Spleen (tissue), 11 donors: ENCODE results near the gene LPAR5. TPM values are rescaled to one million over a fixed set of nuclear protein-coding genes. Genes with fewer than 3 reads are reported as not detected.

Source experiments
- DNase-seq: peaks from one replicate; pipeline ENCODE4 v3.0.0-alpha.2; 2020
- H3K27ac ChIP-seq, 8 donors: fragments of 200-600 bp; sonication (generic) in 7 of 8; 1 replicate in 4 of 8; 2 replicates in 4 of 8; pipeline versions ENCODE4 v1.5.0 to v1.8.0; 2016 to 2021; ENCODE audit warnings: inconsistent platforms in 4 of 8, mild to moderate bottlenecking in 4 of 8, moderate library complexity in 1 of 8
- H3K27me3 ChIP-seq, 7 donors: fragments of 200-600 bp; sonication (generic) in 6 of 7; replicated peaks in 1 of 7; 1 replicate in 4 of 7; 2 replicates in 3 of 7; pipeline versions ENCODE4 v1.5.0 to v1.8.0; 2016 to 2021; ENCODE audit warnings: inconsistent platforms in 3 of 7, mild to moderate bottlenecking in 1 of 7
- H3K36me3 ChIP-seq, 6 donors: fragments of 200-600 bp; sonication (generic) in 5 of 6; 1 replicate in 4 of 6; 2 replicates in 2 of 6; pipeline versions ENCODE4 v1.5.0 to v1.8.0; 2016 to 2021; ENCODE audit warnings: inconsistent platforms in 2 of 6
- H3K4me1 ChIP-seq, 6 donors: fragments of 200-600 bp; sonication (generic) in 5 of 6; 1 replicate in 3 of 6; 2 replicates in 3 of 6; pipeline versions ENCODE4 v1.5.0 to v1.8.0; 2016 to 2021; ENCODE audit warnings: inconsistent platforms in 3 of 6
- H3K4me3 ChIP-seq, 8 donors: fragments of 200-600 bp; sonication (generic) in 7 of 8; 1 replicate in 4 of 8; 2 replicates in 4 of 8; pipeline versions ENCODE4 v1.5.0 to v1.8.0; 2016 to 2021; ENCODE audit warnings: inconsistent platforms in 4 of 8, mild to moderate bottlenecking in 4 of 8, moderate library complexity in 2 of 8
- H3K9me3 ChIP-seq, 8 donors: fragments of 200-600 bp; sonication (generic) in 7 of 8; 1 replicate in 4 of 8; 2 replicates in 4 of 8; pipeline versions ENCODE4 v1.5.0 to v1.8.0; 2016 to 2021; ENCODE audit warnings: inconsistent platforms in 4 of 8
- POLR2A ChIP-seq, 3 donors: fragments of 450-650 bp; IDR thresholded peaks; one replicate each; pipeline ENCODE4 v1.5.1; 2017; ENCODE audit warnings: antibody characterized with exemption in 3 of 3, mild to moderate bottlenecking in 1 of 3
- POLR2AphosphoS5 ChIP-seq, 3 donors: sonication (generic); formaldehyde crosslinking; IDR thresholded peaks; one replicate each; pipeline ENCODE4 v1.5.1; 2017; ENCODE audit warnings: antibody characterized with exemption in 3 of 3
- WGBS, 5 donors: extraction: QIAGEN DNeasy Blood & Tissue Kit in 3 of 5; methylation state at CpG; one replicate each; pipeline versions ENCODE4 v1.1.5 to v1.1.7; 2013 to 2018; 5-methylcytosine and 5-hydroxymethylcytosine counted together
- intact Hi-C: fragments of 100-400 bp; cut with DNase I; formaldehyde crosslinking; loops from one replicate; pipeline ENCODE4 v1.15.0; 2023; ENCODE audit warnings: low total_unique reads
- polyA plus RNA-seq, 3 donors: library from polyadenylated mRNA; stranded (reverse); fragments of 200-250 nt; gene quantifications; one replicate each; pipeline ENCODE4 v1.2.1, GENCODE V29; 2013
- total RNA-seq, 7 donors: library from RNA; depleted of rRNA in 3 of 7; stranded (reverse); fragments of >200 nt in 3 of 7; fragmentation: NEBNext Ultra II Directional in 4 of 7; extraction: Animal tissue kit (Norgen Biotek cat#: 25700) in 4 of 7; gene quantifications; one replicate each; pipeline versions ENCODE4 v1.1.0 to v1.2.1, GENCODE V29; 2016 to 2021
- TF ChIP-seq, protein P1 (sequence below), 11 experiments: fragments of 200-600 bp in 7 of 11; fragments of 450-650 bp in 4 of 11; sonication (generic) in 4 of 11; IDR thresholded peaks in 8 of 11; conservative IDR thresholded peaks in 3 of 11; 1 replicate in 7 of 11; 2 replicates in 4 of 11; pipeline versions ENCODE4 v1.4.0 to v1.8.0; 2016 to 2021; ENCODE audit warnings: antibody characterized with exemption in 11 of 11, inconsistent platforms in 4 of 11, mild to moderate bottlenecking in 1 of 11
- donor health status: healthy with polysubstance abuse.
- donor health status: DM: no; HTN: no; CAD: no; lungs with moderate emphysema.
- donor health status: DM: no; HTN: no; CAD: no.
- donor health status: Bipolar disorder and iron deficiency.
- donor health status: healthy.
- donor health status: DM: no; HTN: no; CAD: no.
- donor health status: DM: yes; HTN: yes; CAD: no.

LPAR5 gene
- total and polyA plus RNA-seq, 10 donors, result 10.9 to 26.6 (median 16.0) TPM

DNA sequence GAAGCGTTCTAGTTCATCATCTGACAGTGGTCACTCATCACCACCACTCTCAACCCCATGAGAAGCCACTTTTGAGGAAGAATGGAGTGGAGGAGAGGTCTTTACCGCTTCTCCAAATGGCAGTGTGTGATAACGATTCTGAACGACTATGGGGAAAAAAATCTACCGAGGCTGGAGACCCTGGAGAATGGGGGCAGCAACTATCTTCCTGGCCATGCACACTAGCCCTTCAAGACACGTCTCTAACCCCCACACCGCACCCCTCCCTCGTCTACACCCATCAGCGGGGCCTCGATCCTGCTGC lies 26.8 kb upstream of the LPAR5 start:
- H3K27ac ChIP-seq, result peak overlapping the region; percentile 75 to 93 (median 82)
- H3K9me3 ChIP-seq, result no peaks in the 10 kb centered on the region
- no peak for DNase-seq
- no peaks in the 10 kb centered on the region for H3K27me3 ChIP-seq
- TF ChIP-seq POLR2AphosphoS5 (IDR thresholded peaks at IDR 0.05) (no peak), POLR2A (IDR thresholded peaks at IDR 0.05) (no peak)
- TF ChIP-seq, protein P1, sequence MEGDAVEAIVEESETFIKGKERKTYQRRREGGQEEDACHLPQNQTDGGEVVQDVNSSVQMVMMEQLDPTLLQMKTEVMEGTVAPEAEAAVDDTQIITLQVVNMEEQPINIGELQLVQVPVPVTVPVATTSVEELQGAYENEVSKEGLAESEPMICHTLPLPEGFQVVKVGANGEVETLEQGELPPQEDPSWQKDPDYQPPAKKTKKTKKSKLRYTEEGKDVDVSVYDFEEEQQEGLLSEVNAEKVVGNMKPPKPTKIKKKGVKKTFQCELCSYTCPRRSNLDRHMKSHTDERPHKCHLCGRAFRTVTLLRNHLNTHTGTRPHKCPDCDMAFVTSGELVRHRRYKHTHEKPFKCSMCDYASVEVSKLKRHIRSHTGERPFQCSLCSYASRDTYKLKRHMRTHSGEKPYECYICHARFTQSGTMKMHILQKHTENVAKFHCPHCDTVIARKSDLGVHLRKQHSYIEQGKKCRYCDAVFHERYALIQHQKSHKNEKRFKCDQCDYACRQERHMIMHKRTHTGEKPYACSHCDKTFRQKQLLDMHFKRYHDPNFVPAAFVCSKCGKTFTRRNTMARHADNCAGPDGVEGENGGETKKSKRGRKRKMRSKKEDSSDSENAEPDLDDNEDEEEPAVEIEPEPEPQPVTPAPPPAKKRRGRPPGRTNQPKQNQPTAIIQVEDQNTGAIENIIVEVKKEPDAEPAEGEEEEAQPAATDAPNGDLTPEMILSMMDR (IDR thresholded peaks at IDR 0.05 in 8 of 11, conservative IDR thresholded peaks at IDR 0.05 in 3 of 11), result no peak
- WGBS, 5 donors, result 1 to 2% (median 2%) methylated on average over 10 of the region's 10 CpGs
- H3K4me1 ChIP-seq, result peaks cover 12 to 84% (median 27%) of the 10 kb centered on the region in 6 donors
- H3K36me3 ChIP-seq, result peaks cover 0 to 47% (median 25%) of the 10 kb centered on the region in 6 donors
- intact Hi-C loops, result no loop called here
- H3K4me3 ChIP-seq, result peak overlapping the region; percentile 65 to 94 (median 78)

DNA sequence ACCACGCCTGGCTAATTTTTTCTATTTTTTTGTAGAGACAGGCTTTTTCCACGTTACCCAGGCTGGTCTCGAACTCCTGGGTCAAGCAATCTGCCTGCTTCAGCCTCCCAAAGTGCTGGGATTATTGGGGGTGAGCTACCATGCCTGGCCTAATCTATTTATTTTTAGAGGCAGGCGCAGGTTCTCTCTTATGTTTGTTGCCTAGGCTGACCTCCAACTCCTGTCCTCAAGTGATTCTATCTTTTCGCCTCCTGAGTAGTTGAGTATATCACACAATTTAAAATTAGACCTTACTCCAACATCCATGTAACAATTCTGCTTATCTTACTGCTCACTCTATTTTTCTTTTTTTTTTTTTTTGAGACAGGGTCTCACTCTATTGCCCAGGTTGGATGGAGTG lies 18.2 kb upstream of the LPAR5 start:
- WGBS, 5 donors, result 88 to 97% (median 95%) methylated on average over 5 of the region's 5 CpGs
- intact Hi-C loops, result no loop called here
- TF ChIP-seq, protein P1 (IDR thresholded peaks at IDR 0.05 in 8 of 11, conservative IDR thresholded peaks at IDR 0.05 in 3 of 11), result no peak
- TF ChIP-seq POLR2A (IDR thresholded peaks at IDR 0.05), result no peak
- TF ChIP-seq POLR2AphosphoS5 (IDR thresholded peaks at IDR 0.05), result no peak
- Histone ChIP-seq H3K4me3 (no peak overlapping the region), H3K9me3 (no peaks in the 10 kb centered on the region), H3K36me3 (peaks cover 3 to 100% (median 86%) of the 10 kb centered on the region in 6 donors), H3K27ac (no peak overlapping the region), H3K27me3 (no peaks in the 10 kb centered on the region), H3K4me1 (peaks cover 0 to 31% (median 0%) of the 10 kb centered on the region in 6 donors)
- DNase-seq, result peak; percentile 1

DNA sequence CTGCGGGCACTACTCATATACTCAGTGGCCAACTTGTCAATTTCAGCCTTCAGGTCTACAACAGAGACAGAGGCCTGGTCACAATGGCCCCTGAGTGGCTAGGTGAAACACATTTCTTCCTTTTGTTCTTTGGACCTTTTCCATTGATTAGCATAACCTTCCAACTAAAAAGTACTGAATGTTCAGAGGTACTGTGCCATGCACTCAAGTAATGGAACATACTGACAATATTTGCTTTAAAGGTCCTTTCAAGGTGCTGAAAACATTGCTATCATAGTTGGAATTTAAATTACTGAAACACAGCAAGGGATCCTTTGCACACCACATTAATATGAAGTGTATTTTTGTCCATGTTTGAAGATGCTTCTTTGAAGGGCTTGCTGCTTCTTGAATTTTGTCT lies 17.6 kb upstream of the LPAR5 start:
- H3K9me3 ChIP-seq, result no peaks in the 10 kb centered on the region
- H3K4me3 ChIP-seq, result no peak overlapping the region
- H3K27me3 ChIP-seq, result no peaks in the 10 kb centered on the region
- no peak for DNase-seq
- TF ChIP-seq POLR2AphosphoS5 (IDR thresholded peaks at IDR 0.05) (no peak), POLR2A (IDR thresholded peaks at IDR 0.05) (no peak)
- TF ChIP-seq, protein P1 (IDR thresholded peaks at IDR 0.05 in 8 of 11, conservative IDR thresholded peaks at IDR 0.05 in 3 of 11), result no peak
- peaks cover 0 to 25% (median 0%) of the 10 kb centered on the region in 6 donors for H3K4me1 ChIP-seq
- 89 to 100% (median 95%) methylated on average over 1 of the region's 1 CpG for WGBS, 5 donors
- intact Hi-C loops, result no loop called here
- H3K27ac ChIP-seq, result no peak overlapping the region
- H3K36me3 ChIP-seq, result peaks cover 3 to 100% (median 88%) of the 10 kb centered on the region in 6 donors

DNA sequence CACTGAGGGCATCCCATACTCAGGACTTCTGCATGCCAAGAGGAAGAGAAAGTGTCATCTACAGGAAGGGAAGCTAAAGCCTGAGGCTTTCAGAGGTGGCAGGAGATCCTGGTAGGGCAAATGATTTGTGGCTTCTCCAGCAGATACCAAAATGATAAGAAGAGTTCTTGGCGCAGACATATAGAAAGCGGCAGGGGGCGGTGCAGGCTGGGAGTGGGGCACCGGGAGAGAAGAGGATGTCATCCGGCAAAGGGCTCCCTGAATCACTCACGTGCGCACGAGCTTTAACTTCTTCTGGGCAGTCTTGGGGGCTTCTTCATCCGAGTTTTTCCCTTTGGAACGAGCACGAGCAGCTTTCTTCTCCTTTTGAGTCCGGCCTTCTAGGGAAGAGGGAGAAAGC lies 16.6 kb upstream of the LPAR5 start:
- Histone ChIP-seq H3K4me3 (no peak overlapping the region), H3K27me3 (no peaks in the 10 kb centered on the region), H3K27ac (no peak overlapping the region), H3K9me3 (no peaks in the 10 kb centered on the region), H3K4me1 (peaks cover 0 to 21% (median 2%) of the 10 kb centered on the region in 6 donors), H3K36me3 (peaks cover 3 to 97% (median 84%) of the 10 kb centered on the region in 6 donors)
- 89 to 97% (median 96%) methylated on average over 10 to 12 of the region's 12 CpGs for WGBS, 5 donors
- TF ChIP-seq, protein P1 (IDR thresholded peaks at IDR 0.05 in 8 of 11, conservative IDR thresholded peaks at IDR 0.05 in 3 of 11), result no peak
- no peak for TF ChIP-seq POLR2AphosphoS5 (IDR thresholded peaks at IDR 0.05)
- no peak for TF ChIP-seq POLR2A (IDR thresholded peaks at IDR 0.05)
- DNase-seq, result peak; percentile 41
- intact Hi-C loops, result no loop called here
